Fibroblast of lung (primary cell): ENCODE results near the gene LTBP1. TPM values are rescaled to one million over a fixed set of nuclear protein-coding genes. Genes with fewer than 3 reads are reported as not detected.

Source experiments
- DNase-seq, 2 donors: peaks; one replicate each; pipeline versions ENCODE4 v3.0.0 to v3.0.0-alpha.2; 2010; ENCODE audit warnings: low read depth in 2 of 2
- H2AFZ ChIP-seq: 2 replicates; pipeline ENCODE4 v1.5.1; 2012; ENCODE audit warnings: low read length, control low read depth, inconsistent platforms
- H3K27ac ChIP-seq: 2 replicates; pipeline ENCODE4 v1.5.1; 2011; ENCODE audit warnings: low read length, control low read depth; ENCODE audit not compliant: insufficient read depth
- H3K27me3 ChIP-seq: 2 replicates; pipeline ENCODE4 v1.5.1; 2011; ENCODE audit warnings: mild to moderate bottlenecking, low read length; ENCODE audit not compliant: control insufficient read depth, insufficient read depth
- H3K36me3 ChIP-seq: 2 replicates; pipeline ENCODE4 v1.5.1; 2011; ENCODE audit warnings: low read length; ENCODE audit not compliant: control insufficient read depth, insufficient read depth
- H3K4me1 ChIP-seq: 2 replicates; pipeline ENCODE4 v1.5.1; 2011; ENCODE audit warnings: low read length; ENCODE audit not compliant: control insufficient read depth, insufficient read depth; ENCODE audit errors: extremely low read depth
- H3K4me2 ChIP-seq: 2 replicates; pipeline ENCODE4 v1.5.1; 2011; ENCODE audit warnings: low read length, control low read depth; ENCODE audit not compliant: insufficient read depth; ENCODE audit errors: extremely low read depth
- H3K4me3 ChIP-seq, 4 experiments: fragments of 200-600 bp in 1 of 4; sonication (generic) in 1 of 4; replicated peaks in 1 of 4; 2 replicates each; pipeline ENCODE4 v1.5.1; 2011 to 2016; ENCODE audit warnings: low read length in 4 of 4, low read depth in 3 of 4, mild to moderate bottlenecking in 3 of 4, control low read depth in 2 of 4, inconsistent platforms in 1 of 4, mixed read lengths in 1 of 4; ENCODE audit not compliant: insufficient read depth in 1 of 4; ENCODE audit errors: control extremely low read depth in 1 of 4
- H3K79me2 ChIP-seq: 2 replicates; pipeline ENCODE4 v1.5.1; 2012; ENCODE audit warnings: mild to moderate bottlenecking, low read length, inconsistent platforms; ENCODE audit not compliant: control insufficient read depth, insufficient read depth
- H3K9ac ChIP-seq: 2 replicates; pipeline ENCODE4 v1.5.1; 2011; ENCODE audit warnings: mild to moderate bottlenecking, low read length, control low read depth; ENCODE audit not compliant: insufficient read depth
- H3K9me3 ChIP-seq: 2 replicates; pipeline ENCODE4 v1.5.1; 2012; ENCODE audit warnings: low read depth, low read length; ENCODE audit not compliant: control insufficient read depth, insufficient read depth
- H4K20me1 ChIP-seq: 2 replicates; pipeline ENCODE4 v1.5.1; 2011; ENCODE audit warnings: low read length; ENCODE audit not compliant: control insufficient read depth, insufficient read depth; ENCODE audit errors: extremely low read depth
- CTCF ChIP-seq, 2 donors: IDR thresholded peaks in 1 of 2; conservative IDR thresholded peaks in 1 of 2; 1 replicate in 1 of 2; 2 replicates in 1 of 2; pipeline ENCODE4 v1.5.1; 2011 to 2012; ENCODE audit warnings: low read length in 2 of 2, control low read depth in 1 of 2, inconsistent platforms in 1 of 2, low read depth in 1 of 2, mild to moderate bottlenecking in 1 of 2
- EZH2 ChIP-seq: IDR thresholded peaks from 2 replicates; pipeline ENCODE4 v1.5.1; 2012; ENCODE audit warnings: low read length, control low read depth, mild to moderate bottlenecking; ENCODE audit errors: missing control alignments
- polyA plus RNA-seq, 2 donors: library from polyadenylated mRNA; depleted of rRNA in 1 of 2; stranded (reverse) in 1 of 2; unstranded in 1 of 2; fragments of >200 nt; gene quantifications; 2 replicates each; pipeline ENCODE4 v1.2.1, GENCODE V29; 2011 to 2012; ENCODE audit warnings: missing spikeins in 1 of 2
- total RNA-seq: library from RNA; depleted of rRNA; stranded (reverse); fragments of >200 nt; gene quantifications from 2 replicates; pipeline ENCODE4 v1.2.1, GENCODE V29; 2014

LTBP1 gene
- total and polyA plus RNA-seq, 2 donors (not counting 1 experiment from before 2014, with no cell fraction given), result 254 to 324 TPM

- H3K4me2 ChIP-seq, result peak overlapping the region; percentile 70
- H3K27me3 ChIP-seq, result no peaks in the 10 kb centered on the region
- H3K79me2 ChIP-seq, result no peaks in the 10 kb centered on the region
- H3K9ac ChIP-seq, result no peak overlapping the region
- no peak for TF ChIP-seq EZH2
- no peak for TF ChIP-seq CTCF (conservative IDR thresholded peaks at IDR 0.05 in 1 of 2, IDR thresholded peaks at IDR 0.05 in 1 of 2; ENCODE audit: low read depth in 1 of 2, low read length in 2 of 2)
- no peaks in the 10 kb centered on the region for H3K36me3 ChIP-seq
- H3K9me3 ChIP-seq, result no peaks in the 10 kb centered on the region
- no peak overlapping the region for H2AFZ ChIP-seq
- no peak for DNase-seq
- no peaks in the 10 kb centered on the region for H3K4me1 ChIP-seq
- peak overlapping the region in 2 of 4 experiments; percentile 70 to 76 for H3K4me3 ChIP-seq
- no peaks in the 10 kb centered on the region for H4K20me1 ChIP-seq
- H3K27ac ChIP-seq, result no peak overlapping the region
Observed at GRCh38 chr2:32948266-32948665, 1.5 kb downstream of the LTBP1 start.

DNA sequence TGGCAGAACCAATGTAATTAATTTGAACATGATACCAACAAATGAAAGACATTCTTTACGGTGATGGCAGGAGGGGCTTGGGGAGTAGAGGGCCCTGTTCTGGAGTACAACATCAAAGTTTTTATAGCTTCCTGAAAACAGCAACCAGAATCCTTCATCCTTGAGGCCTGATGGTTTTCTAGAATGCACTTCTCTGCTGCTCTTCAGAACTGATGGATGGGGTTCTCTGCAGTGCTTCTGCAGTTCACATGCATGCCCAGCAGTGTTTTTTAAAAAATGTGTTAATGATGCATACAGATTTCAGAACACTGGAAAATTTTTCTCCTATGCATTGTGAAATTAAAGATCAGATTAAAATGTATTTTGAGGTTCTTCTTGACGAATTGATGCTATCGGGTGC, 2.5 kb downstream of the LTBP1 start:
- no peak for DNase-seq
- Histone ChIP-seq H3K9me3 (no peaks in the 10 kb centered on the region), H3K4me3 (peak overlapping the region in 1 of 4 experiments; percentile 76), H3K4me2 (no peak overlapping the region), H3K4me1 (no peaks in the 10 kb centered on the region), H4K20me1 (no peaks in the 10 kb centered on the region), H3K27me3 (no peaks in the 10 kb centered on the region), H3K79me2 (no peaks in the 10 kb centered on the region), H3K9ac (no peak overlapping the region), H3K27ac (no peak overlapping the region), H3K36me3 (no peaks in the 10 kb centered on the region), H2AFZ (no peak overlapping the region)
- TF ChIP-seq EZH2, result no peak
- no peak for TF ChIP-seq CTCF (conservative IDR thresholded peaks at IDR 0.05 in 1 of 2, IDR thresholded peaks at IDR 0.05 in 1 of 2; ENCODE audit: low read depth in 1 of 2, low read length in 2 of 2)

- Histone ChIP-seq H3K27me3 (no peaks in the 10 kb centered on the region), H3K4me1 (no peaks in the 10 kb centered on the region), H3K27ac (no peak overlapping the region), H3K4me3 (no peak overlapping the region), H3K36me3 (no peaks in the 10 kb centered on the region), H2AFZ (no peak overlapping the region), H3K79me2 (no peaks in the 10 kb centered on the region), H3K9ac (no peak overlapping the region), H3K4me2 (no peak overlapping the region), H4K20me1 (no peaks in the 10 kb centered on the region), H3K9me3 (no peaks in the 10 kb centered on the region)
- no peak for TF ChIP-seq CTCF (conservative IDR thresholded peaks at IDR 0.05 in 1 of 2, IDR thresholded peaks at IDR 0.05 in 1 of 2; ENCODE audit: low read depth in 1 of 2, low read length in 2 of 2)
- no peak for TF ChIP-seq EZH2
- DNase-seq, result no peak
Observed at GRCh38 chr2:32951672-32952071, 4.9 kb downstream of the LTBP1 start.
